AG04450 (cell line): ENCODE results near the gene ARHGAP26. TPM values are rescaled to one million over a fixed set of nuclear protein-coding genes. Genes with fewer than 3 reads are reported as not detected.

ENCODE experiments used
- CTCF ChIA-PET: fragments of 300-600, 350-600 bp; formaldehyde crosslinking; extraction: SDS; loops from one replicate; lab custom pipeline; 2022; ENCODE audit warnings: antibody characterized with exemption, inconsistent platforms; lab: Charles Lee
- POLR2A ChIA-PET: fragments of 350-600 bp; formaldehyde crosslinking; extraction: SDS; loops from one replicate; lab custom pipeline; 2021; ENCODE audit warnings: antibody characterized with exemption, inconsistent platforms; lab: Yijun Ruan, JAX
- DNase-seq: peaks from one replicate; pipeline ENCODE4 v3.0.0-alpha.2; 2011; ENCODE audit warnings: low read depth, low spot score
- H3K27ac ChIP-seq: one replicate; pipeline ENCODE4 v1.5.1; 2012; ENCODE audit warnings: low read depth, low read length, control low read depth
- H3K27me3 ChIP-seq: one replicate; pipeline ENCODE4 v1.6.0; 2012; ENCODE audit warnings: low read length; ENCODE audit not compliant: control insufficient read depth, insufficient read depth
- H3K4me3 ChIP-seq: 2 replicates; pipeline ENCODE4 v1.5.1; 2011; ENCODE audit warnings: mild to moderate bottlenecking, low read depth, low read length, control low read depth
- H3K9me3 ChIP-seq: 2 replicates; pipeline ENCODE4 v1.5.1; 2012; ENCODE audit warnings: low read length; ENCODE audit not compliant: control insufficient read depth, insufficient read depth
- polyA plus RNA-seq: library from polyadenylated mRNA; depleted of rRNA; stranded (reverse); fragments of >200 nt; gene quantifications from 2 replicates; pipeline ENCODE4 v1.2.3, GENCODE V29; 2011
- TF ChIP-seq, protein P1 (sequence below): IDR thresholded peaks from 2 replicates; pipeline ENCODE4 v1.5.1; 2011; ENCODE audit warnings: low read depth, low read length, control low read depth, inconsistent platforms

Gene ARHGAP26
- polyA plus RNA-seq, 1 experiment = 0.56 TPM

DNA sequence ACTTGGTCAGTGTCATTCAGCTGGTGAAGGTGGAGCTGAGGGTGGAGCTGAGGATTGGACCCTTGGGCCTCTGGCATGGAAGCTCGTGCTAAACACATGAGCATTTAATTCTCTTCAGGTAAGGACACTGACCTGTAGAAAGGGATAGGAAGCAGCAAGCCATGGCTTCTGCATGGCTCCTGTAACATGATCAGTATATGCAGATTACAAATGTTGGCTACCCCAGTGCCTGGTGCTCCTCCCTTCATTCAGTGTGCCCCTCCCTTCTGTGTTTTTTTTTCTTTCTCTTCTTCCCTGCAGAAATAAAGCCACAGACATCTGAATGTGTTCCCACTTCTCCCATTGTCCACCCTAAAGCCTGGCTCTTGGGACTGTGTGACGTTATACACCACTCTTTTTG, 52.9 kb downstream of the ARHGAP26 start:
- ChIA-PET CTCF (interaction anchor here (2.7 kb wide), 1 partner anchor 110 kb away, joined by 10 read pairs; no protein-coding TSS in a partner anchor), POLR2A (interaction anchor here (0.7 kb wide), 1 partner anchor 493 kb away, joined by 3 read pairs; no protein-coding TSS in a partner anchor)
- no peak for DNase-seq
- H3K9me3 ChIP-seq = no peaks in the 10 kb centered on the region
- no peaks in the 10 kb centered on the region for H3K27me3 ChIP-seq
- no peak overlapping the region for H3K27ac ChIP-seq
- H3K4me3 ChIP-seq = no peak overlapping the region
- TF ChIP-seq, protein P1, sequence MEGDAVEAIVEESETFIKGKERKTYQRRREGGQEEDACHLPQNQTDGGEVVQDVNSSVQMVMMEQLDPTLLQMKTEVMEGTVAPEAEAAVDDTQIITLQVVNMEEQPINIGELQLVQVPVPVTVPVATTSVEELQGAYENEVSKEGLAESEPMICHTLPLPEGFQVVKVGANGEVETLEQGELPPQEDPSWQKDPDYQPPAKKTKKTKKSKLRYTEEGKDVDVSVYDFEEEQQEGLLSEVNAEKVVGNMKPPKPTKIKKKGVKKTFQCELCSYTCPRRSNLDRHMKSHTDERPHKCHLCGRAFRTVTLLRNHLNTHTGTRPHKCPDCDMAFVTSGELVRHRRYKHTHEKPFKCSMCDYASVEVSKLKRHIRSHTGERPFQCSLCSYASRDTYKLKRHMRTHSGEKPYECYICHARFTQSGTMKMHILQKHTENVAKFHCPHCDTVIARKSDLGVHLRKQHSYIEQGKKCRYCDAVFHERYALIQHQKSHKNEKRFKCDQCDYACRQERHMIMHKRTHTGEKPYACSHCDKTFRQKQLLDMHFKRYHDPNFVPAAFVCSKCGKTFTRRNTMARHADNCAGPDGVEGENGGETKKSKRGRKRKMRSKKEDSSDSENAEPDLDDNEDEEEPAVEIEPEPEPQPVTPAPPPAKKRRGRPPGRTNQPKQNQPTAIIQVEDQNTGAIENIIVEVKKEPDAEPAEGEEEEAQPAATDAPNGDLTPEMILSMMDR = no peak

DNA sequence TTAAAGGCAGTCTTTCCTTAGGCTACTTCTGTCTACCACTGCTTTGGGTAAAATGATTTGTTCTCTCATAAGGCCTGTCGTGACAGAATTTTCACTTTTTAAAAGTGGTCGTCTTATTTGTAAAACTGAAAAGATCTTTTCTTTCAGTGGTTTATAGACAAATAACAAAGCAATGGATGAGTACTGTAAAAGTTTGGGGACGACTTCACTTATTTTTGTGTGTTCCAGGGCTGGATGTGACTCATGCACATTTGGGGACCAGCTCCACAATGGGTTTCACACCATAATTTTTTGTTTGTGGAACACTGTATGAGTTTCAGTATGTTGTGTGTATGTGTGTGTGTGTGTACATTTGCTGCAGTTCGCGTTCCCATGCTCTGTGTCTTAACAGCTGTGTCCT, 53.6 kb downstream of the ARHGAP26 start:
- ChIA-PET CTCF (interaction anchor here (1.1 to 1.2 kb wide), 2 partner anchors 54 to 110 kb away, joined by 3 to 4 read pairs; partner anchors contain the start of gene ARHGAP26), POLR2A (interaction anchor here (0.6 to 0.7 kb wide), 2 partner anchors 29 to 494 kb away, joined by 3 read pairs; no protein-coding TSS in a partner anchor)
- Histone ChIP-seq H3K27ac (no peak overlapping the region), H3K27me3 (no peaks in the 10 kb centered on the region), H3K4me3 (no peak overlapping the region), H3K9me3 (no peaks in the 10 kb centered on the region)
- no peak for DNase-seq
- TF ChIP-seq, protein P1 = no peak

DNA sequence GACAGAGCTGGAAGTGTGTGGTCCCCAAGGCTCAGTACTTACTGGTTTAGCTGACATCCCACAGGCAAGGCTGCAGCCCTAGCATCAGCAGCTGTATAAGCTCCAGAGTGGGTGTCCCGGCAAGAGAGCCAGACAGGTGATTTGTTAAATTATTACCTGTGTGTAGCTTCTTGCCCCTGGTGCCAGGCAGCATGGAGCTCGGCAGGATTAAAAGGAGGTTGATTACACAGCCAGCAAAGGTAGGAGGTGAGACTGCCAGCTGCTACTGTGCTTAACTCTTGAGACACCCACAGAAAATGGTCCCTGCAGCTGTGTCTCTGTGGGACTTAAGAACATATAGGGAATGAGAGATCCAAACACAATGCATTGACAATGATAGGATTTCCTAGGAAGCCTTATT, 54.2 kb downstream of the ARHGAP26 start:
- CTCF ChIA-PET = interaction anchor here (1.1 to 1.2 kb wide), 2 partner anchors 54 to 111 kb away, joined by 3 to 4 read pairs; partner anchors contain the start of gene ARHGAP26
- POLR2A ChIA-PET = no interaction called here
- H3K27ac ChIP-seq = no peak overlapping the region
- no peak overlapping the region for H3K4me3 ChIP-seq
- TF ChIP-seq, protein P1 = no peak
- no peaks in the 10 kb centered on the region for H3K27me3 ChIP-seq
- DNase-seq = no peak
- H3K9me3 ChIP-seq = no peaks in the 10 kb centered on the region

DNA sequence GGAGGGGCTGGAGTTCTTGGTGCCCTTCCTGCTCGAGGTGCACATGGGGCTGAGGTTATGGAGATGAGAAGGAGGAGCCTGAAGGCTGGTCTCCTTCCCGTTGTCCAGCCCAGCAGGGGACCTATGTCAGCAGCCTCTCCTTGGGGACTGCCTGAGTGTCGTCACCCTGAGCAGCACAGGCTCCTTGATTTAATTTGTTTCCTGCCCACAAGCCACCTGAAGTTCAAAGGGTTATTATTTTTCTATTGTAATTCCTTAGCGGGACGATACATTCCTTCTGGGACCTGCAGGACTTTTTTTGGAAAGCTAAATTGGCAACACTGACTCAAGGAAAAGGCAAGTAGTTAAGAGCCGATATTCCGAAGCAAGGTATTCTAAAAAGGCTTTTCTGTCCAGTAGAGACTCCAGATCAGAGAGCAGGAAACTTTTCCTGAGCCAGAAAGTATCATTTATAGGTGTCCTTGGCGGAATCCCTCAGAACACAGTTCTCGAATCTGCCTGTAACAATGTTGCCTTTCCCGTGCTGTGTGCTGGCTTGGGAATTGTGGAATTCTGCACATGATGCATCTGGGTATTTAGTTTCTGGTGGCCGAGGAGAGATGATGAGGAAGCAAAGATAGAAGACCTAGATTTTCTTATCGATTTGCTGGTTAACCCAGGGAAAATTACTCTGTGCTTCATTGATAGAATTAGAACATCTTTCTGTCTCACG, 55.4 kb downstream of the ARHGAP26 start:
- ChIA-PET CTCF (no interaction called here), POLR2A (no interaction called here)
- Histone ChIP-seq H3K4me3 (no peak overlapping the region), H3K27ac (no peak overlapping the region), H3K9me3 (no peaks in the 10 kb centered on the region), H3K27me3 (no peaks in the 10 kb centered on the region)
- DNase-seq = no peak
- TF ChIP-seq, protein P1 = no peak

DNA sequence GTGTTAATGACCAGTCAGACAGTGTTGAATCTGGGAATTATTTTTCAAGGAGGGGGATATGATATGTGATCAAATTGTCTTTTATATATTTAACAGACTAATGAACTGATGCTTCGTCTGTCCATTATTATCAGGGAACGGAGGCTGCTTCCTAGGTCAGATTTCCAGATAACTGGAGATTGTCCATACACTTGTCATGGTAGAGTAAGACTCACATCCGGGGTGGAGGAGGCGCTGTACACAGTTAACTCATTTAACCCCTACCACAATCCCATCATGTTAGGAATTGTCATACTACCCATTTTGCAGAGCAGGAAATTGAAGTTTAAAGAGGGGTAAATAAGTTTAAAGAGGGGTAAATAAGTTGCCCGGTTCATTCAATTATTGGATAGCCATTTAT, 55.9 kb downstream of the ARHGAP26 start:
- POLR2A ChIA-PET = no interaction called here

More for the DNA sequence above, 55.9 kb downstream of the ARHGAP26 start:
- Histone ChIP-seq H3K4me3 (no peak overlapping the region), H3K27me3 (no peaks in the 10 kb centered on the region), H3K27ac (no peak overlapping the region), H3K9me3 (no peaks in the 10 kb centered on the region)
- no peak for DNase-seq
- TF ChIP-seq, protein P1 = no peak
- CTCF ChIA-PET = no interaction called here
